Neural progenitor cell (in vitro differentiated cells): ENCODE measurements around the gene PLPP3. TPM values are rescaled to one million over a fixed set of nuclear protein-coding genes. Genes with fewer than 3 reads are reported as not detected.

Source experiments
- DNase-seq: peaks from one replicate; pipeline ENCODE4 v3.0.0-alpha.2; 2016; ENCODE audit warnings: low spot score
- H2AFZ ChIP-seq: fragments of 200-600 bp; sonication (generic); replicated peaks from 2 replicates; pipeline ENCODE4 v1.6.1; 2016; ENCODE audit warnings: antibody characterized with exemption
- H3F3A ChIP-seq: fragments of 200-600 bp; sonication (generic); 2 replicates; pipeline ENCODE4 v1.6.1; 2016; ENCODE audit warnings: antibody characterized with exemption, low read depth
- H3K27ac ChIP-seq: fragments of 200-600 bp; sonication (generic); 2 replicates; pipeline ENCODE4 v1.5.1; 2016; ENCODE audit warnings: mild to moderate bottlenecking
- H3K27me3 ChIP-seq: fragments of 200-600 bp; sonication (generic); 2 replicates; pipeline ENCODE4 v1.6.1; 2016; ENCODE audit warnings: mild to moderate bottlenecking, moderate library complexity
- H3K36me3 ChIP-seq: fragments of 200-600 bp; sonication (generic); 2 replicates; pipeline ENCODE4 v1.5.1; 2016
- H3K4me1 ChIP-seq: fragments of 200-600 bp; sonication (generic); 2 replicates; pipeline ENCODE4 v1.6.1; 2016; ENCODE audit warnings: mixed run types
- H3K4me2 ChIP-seq: fragments of 200-600 bp; sonication (generic); 2 replicates; pipeline ENCODE4 v1.6.1; 2016
- H3K4me3 ChIP-seq: fragments of 200-600 bp; sonication (generic); 2 replicates; pipeline ENCODE4 v1.5.1; 2016
- H3K79me2 ChIP-seq: fragments of 200-600 bp; sonication (generic); 2 replicates; pipeline ENCODE4 v1.6.1; 2016; ENCODE audit warnings: low read depth
- H3K9ac ChIP-seq: fragments of 200-600 bp; sonication (generic); 2 replicates; pipeline ENCODE4 v1.6.1; 2016
- H3K9me3 ChIP-seq: fragments of 200-600 bp; sonication (generic); 2 replicates; pipeline ENCODE4 v1.5.1; 2016; ENCODE audit warnings: low read depth
- H4K20me1 ChIP-seq: fragments of 200-600 bp; sonication (generic); 2 replicates; pipeline ENCODE4 v1.6.1; 2016; ENCODE audit warnings: low read depth
- H3K27ac Mint-ChIP-seq: 3 replicates; pipeline ENCODE4 v1.8.0; 2021; ENCODE audit warnings: mixed read lengths
- H3K27me3 Mint-ChIP-seq: 2 replicates; pipeline ENCODE4 v1.8.0; 2022; ENCODE audit warnings: low read depth, mild to moderate bottlenecking, inconsistent platforms, moderate library complexity, mixed read lengths; ENCODE audit not compliant: insufficient read depth
- H3K36me3 Mint-ChIP-seq: 3 replicates; pipeline ENCODE4 v1.8.0; 2021; ENCODE audit warnings: mixed read lengths
- H3K4me1 Mint-ChIP-seq: 3 replicates; pipeline ENCODE4 v1.8.0; 2021; ENCODE audit warnings: mixed read lengths
- H3K4me3 Mint-ChIP-seq: 3 replicates; pipeline ENCODE4 v1.8.0; 2021; ENCODE audit warnings: mild to moderate bottlenecking, moderate library complexity, mixed read lengths
- H3K9me3 Mint-ChIP-seq: 3 replicates; pipeline ENCODE4 v1.8.0; 2020; ENCODE audit warnings: mixed read lengths
- EZH2 ChIP-seq: fragments of 200-600 bp; sonication (generic); IDR thresholded peaks from 2 replicates; pipeline ENCODE4 v1.6.1; 2017; ENCODE audit warnings: antibody characterized with exemption, mild to moderate bottlenecking, moderate library complexity
- EZH2phosphoT487 ChIP-seq: fragments of 200-600 bp; sonication (generic); IDR thresholded peaks from 2 replicates; pipeline ENCODE4 v1.6.1; 2017; ENCODE audit warnings: antibody characterized with exemption
- total RNA-seq: library from RNA; depleted of rRNA; stranded (reverse); fragments of >200 nt; gene quantifications from 2 replicates; pipeline ENCODE4 v1.2.3, GENCODE V29; 2015; ENCODE audit warnings: low replicate concordance
- TF ChIP-seq, protein P1 (sequence below): fragments of 200-600 bp; sonication (generic); IDR thresholded peaks from 2 replicates; pipeline ENCODE4 v1.5.1; 2017; ENCODE audit warnings: antibody characterized with exemption, mild to moderate bottlenecking

The PLPP3 gene
- total RNA-seq, 1 donor from 2014 or later = 28.5 TPM

DNA sequence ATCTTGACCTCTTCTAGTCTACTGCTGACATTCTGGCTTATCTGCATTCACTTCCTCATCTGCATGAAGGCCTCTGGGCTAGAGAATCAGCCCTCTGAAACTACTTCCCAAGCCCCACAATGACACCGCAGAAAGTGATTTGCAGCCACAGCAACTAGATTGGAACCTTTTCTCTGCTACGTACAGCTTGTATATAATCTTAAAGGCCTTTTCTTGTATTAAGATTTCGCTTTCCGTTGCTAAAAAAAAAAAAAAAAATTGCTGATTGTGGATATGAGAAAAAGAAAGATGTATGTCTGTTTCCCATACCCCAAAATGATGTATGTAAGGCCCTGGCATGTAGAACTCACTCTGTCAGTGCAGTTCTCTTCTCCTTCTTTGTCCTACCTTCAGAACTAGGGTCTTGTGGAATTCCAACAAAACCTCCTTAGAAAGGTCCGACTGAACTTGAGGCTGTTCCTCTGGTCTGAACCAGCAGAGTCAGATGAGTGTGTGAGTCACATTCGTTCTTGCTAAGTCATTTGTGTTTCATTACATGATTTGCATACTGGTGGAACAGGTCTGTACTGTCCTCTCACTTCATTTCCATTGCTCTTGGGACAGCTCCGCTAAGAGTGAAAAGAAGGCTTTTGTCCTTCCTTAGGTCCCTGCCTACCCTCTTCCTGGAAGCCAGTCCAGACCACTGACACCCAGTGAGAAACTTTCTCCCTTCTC lies 62.7 kb downstream of the PLPP3 start:
- no peak overlapping the region for H3K27ac ChIP-seq
- no peak for DNase-seq
- no peak overlapping the region for H3K9ac ChIP-seq
- peaks cover 34% of the 10 kb centered on the region for H4K20me1 ChIP-seq
- no peak overlapping the region for H3K4me2 ChIP-seq
- H3K9me3 ChIP-seq = no peaks in the 10 kb centered on the region
- H3K36me3 ChIP-seq = peaks cover 1% of the 10 kb centered on the region
- peaks cover 28% of the 10 kb centered on the region for H3K79me2 ChIP-seq
- H3F3A ChIP-seq = peaks cover 17% of the 10 kb centered on the region
- Mint-ChIP-seq H3K9me3 (no peaks in the 10 kb centered on the region), H3K36me3 (peaks cover 48% of the 10 kb centered on the region), H3K27me3 (peaks cover under 1% of the 10 kb centered on the region), H3K4me3 (no peak overlapping the region), H3K27ac (peak overlapping the region; percentile 28), H3K4me1 (peaks cover 30% of the 10 kb centered on the region)
- H2AFZ ChIP-seq = no peak overlapping the region
- H3K4me1 ChIP-seq = peaks cover 6% of the 10 kb centered on the region
- TF ChIP-seq EZH2 = no peak
- TF ChIP-seq EZH2phosphoT487 = no peak
- TF ChIP-seq, protein P1, sequence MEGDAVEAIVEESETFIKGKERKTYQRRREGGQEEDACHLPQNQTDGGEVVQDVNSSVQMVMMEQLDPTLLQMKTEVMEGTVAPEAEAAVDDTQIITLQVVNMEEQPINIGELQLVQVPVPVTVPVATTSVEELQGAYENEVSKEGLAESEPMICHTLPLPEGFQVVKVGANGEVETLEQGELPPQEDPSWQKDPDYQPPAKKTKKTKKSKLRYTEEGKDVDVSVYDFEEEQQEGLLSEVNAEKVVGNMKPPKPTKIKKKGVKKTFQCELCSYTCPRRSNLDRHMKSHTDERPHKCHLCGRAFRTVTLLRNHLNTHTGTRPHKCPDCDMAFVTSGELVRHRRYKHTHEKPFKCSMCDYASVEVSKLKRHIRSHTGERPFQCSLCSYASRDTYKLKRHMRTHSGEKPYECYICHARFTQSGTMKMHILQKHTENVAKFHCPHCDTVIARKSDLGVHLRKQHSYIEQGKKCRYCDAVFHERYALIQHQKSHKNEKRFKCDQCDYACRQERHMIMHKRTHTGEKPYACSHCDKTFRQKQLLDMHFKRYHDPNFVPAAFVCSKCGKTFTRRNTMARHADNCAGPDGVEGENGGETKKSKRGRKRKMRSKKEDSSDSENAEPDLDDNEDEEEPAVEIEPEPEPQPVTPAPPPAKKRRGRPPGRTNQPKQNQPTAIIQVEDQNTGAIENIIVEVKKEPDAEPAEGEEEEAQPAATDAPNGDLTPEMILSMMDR = no peak
- no peaks in the 10 kb centered on the region for H3K27me3 ChIP-seq
- H3K4me3 ChIP-seq = no peak overlapping the region

GRCh38 chr1:56515898-56516538 lies 63.3 kb downstream of the PLPP3 start:
- no peak overlapping the region for H2AFZ ChIP-seq
- Mint-ChIP-seq H3K4me1 (peaks cover 32% of the 10 kb centered on the region), H3K27me3 (peaks cover 4% of the 10 kb centered on the region), H3K36me3 (peaks cover 50% of the 10 kb centered on the region), H3K4me3 (no peak overlapping the region), H3K9me3 (no peaks in the 10 kb centered on the region), H3K27ac (no peak overlapping the region)
- H3K4me1 ChIP-seq = peaks cover 12% of the 10 kb centered on the region
- H3K9me3 ChIP-seq = no peaks in the 10 kb centered on the region
- H3K36me3 ChIP-seq = no peaks in the 10 kb centered on the region
- TF ChIP-seq EZH2 = no peak
- no peak for TF ChIP-seq EZH2phosphoT487
- H3K9ac ChIP-seq = no peak overlapping the region
- no peak overlapping the region for H3K4me2 ChIP-seq
- H4K20me1 ChIP-seq = peaks cover 40% of the 10 kb centered on the region
- DNase-seq = no peak
- H3K4me3 ChIP-seq = no peak overlapping the region
- H3K27me3 ChIP-seq = no peaks in the 10 kb centered on the region
- H3K79me2 ChIP-seq = peaks cover 28% of the 10 kb centered on the region
- no peak overlapping the region for H3K27ac ChIP-seq
- H3F3A ChIP-seq = peaks cover 24% of the 10 kb centered on the region

GRCh38 chr1:56512724-56513494 lies 66.5 kb downstream of the PLPP3 start:
- TF ChIP-seq, protein P1 = no peak
- TF ChIP-seq EZH2 (no peak), EZH2phosphoT487 (no peak)
- Histone ChIP-seq H3K4me2 (no peak overlapping the region), H2AFZ (no peak overlapping the region), H3K9me3 (no peaks in the 10 kb centered on the region), H3K79me2 (peaks cover 27% of the 10 kb centered on the region), H3K4me1 (peaks cover 34% of the 10 kb centered on the region), H3K27ac (no peak overlapping the region), H4K20me1 (peaks cover 48% of the 10 kb centered on the region), H3K27me3 (no peaks in the 10 kb centered on the region), H3F3A (peaks cover 37% of the 10 kb centered on the region), H3K36me3 (no peaks in the 10 kb centered on the region), H3K9ac (no peak overlapping the region), H3K4me3 (no peak overlapping the region)
- Mint-ChIP-seq H3K4me3 (no peak overlapping the region), H3K27me3 (peaks cover 4% of the 10 kb centered on the region), H3K36me3 (peaks cover 54% of the 10 kb centered on the region), H3K4me1 (peaks cover 48% of the 10 kb centered on the region), H3K9me3 (no peaks in the 10 kb centered on the region), H3K27ac (no peak overlapping the region)
- no peak for DNase-seq
